HG03378 (cell line): ENCODE measurements around the gene PTCD2.

Experiments
- ATAC-seq: cut with Tn5 transposase; IDR thresholded peaks from one replicate; pipeline ENCODE4 v1.9.1; 2021; ENCODE audit warnings: mild to moderate bottlenecking, moderate library complexity; ENCODE audit not compliant: unreplicated experiment

PTCD2 gene

GRCh38 chr5:72319976-72320752, at the start of gene PTCD2, which contains the start of gene MRPS27:
TSS of gene PTCD2 (plus strand) at chr5:72320373. CDS start at chr5:72320383, 10 bp downstream.
TSS of gene MRPS27 (minus strand) at chr5:72320240. CDS start at chr5:72320221, 19 bp downstream.
- peak; percentile 92 for ATAC-seq

- no peak for ATAC-seq
Observed at GRCh38 chr5:72271702-72272101, 48.5 kb upstream of the PTCD2 start.

DNA sequence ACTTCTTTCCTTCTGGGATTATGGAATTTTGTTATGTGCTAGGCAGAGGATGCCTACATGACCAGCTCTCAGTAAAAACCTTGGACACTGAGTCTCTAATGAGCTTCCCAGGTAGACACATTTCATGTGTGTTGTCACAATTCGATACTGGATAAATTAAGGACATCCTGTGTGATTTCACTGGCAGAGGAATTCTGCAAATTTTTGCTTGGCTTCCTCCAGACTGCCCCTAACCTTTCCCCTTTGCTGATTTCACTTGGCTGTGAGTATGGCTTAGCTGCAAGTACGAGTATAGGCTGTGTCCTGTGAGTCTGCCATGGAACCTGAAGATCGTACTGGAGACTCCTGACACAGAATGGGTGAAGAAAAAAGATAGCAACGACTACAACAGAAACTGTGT, 47.8 kb upstream of the PTCD2 start:
- ATAC-seq, result no peak

GRCh38 chr5:72273547-72273946, 46.6 kb upstream of the PTCD2 start:
- no peak for ATAC-seq

DNA sequence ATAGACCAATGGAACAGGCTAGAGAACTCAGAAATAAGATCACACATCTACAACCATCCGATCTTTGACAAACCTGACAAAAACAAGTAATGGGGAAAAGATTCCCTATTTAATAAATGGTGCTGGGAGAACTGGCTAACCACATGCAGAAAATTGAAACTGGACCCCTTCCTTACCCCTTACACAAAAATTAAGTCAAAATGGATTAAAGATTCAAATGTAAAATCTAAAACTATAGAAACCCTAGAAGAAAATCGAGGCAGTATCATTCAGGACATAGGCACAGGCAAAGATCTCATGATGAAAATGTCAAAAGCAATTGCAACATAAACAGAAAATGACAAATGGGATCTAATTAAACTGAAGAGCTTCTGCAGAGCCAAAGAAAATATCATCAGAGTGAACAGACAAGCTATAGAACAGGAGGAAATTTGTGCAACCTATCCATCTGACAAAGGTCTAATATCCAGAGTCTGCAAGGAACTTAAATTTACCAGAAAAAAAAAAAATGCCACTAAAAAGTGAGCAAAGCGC, 43.9 kb upstream of the PTCD2 start:
- no peak for ATAC-seq

GRCh38 chr5:72280581-72281069, 39.5 kb upstream of the PTCD2 start:
- no peak for ATAC-seq

GRCh38 chr5:72281430-72281763, 38.8 kb upstream of the PTCD2 start:
- no peak for ATAC-seq

DNA sequence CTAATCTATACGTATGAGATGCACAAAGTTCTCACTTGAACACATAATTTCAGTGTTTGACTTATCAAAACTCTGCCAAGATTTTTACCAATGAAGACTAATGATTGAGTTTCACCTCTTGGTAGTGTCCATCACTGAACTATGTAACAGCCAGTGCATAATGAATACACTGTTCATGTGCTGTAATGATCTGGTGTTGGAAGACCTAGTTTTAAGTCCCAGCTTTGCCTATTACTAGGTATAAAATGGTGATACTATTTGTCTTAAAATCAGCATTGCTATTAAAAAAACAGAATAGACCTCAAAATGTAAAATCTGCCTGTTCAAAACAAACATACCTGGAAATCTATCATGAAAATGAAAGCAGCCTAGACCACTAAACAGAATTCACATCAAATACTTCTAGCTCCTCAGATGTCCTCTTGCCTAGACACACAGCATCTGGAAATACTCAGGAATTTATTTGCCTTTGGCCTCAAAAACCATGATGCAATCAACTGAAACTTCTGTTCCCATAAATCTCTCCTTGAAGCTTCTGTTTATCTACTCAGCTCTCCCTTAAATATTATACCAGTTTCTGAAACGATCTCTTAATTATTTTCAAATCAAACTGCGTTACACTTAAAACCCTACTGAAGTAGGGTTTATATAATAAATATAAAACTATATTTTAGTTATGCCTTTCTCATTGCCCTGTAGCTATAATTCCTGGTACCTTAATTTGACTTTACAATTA, 38.2 kb upstream of the PTCD2 start:
- ATAC-seq, result no peak

GRCh38 chr5:72282878-72283277, 37.3 kb upstream of the PTCD2 start:
- ATAC-seq, result no peak

DNA sequence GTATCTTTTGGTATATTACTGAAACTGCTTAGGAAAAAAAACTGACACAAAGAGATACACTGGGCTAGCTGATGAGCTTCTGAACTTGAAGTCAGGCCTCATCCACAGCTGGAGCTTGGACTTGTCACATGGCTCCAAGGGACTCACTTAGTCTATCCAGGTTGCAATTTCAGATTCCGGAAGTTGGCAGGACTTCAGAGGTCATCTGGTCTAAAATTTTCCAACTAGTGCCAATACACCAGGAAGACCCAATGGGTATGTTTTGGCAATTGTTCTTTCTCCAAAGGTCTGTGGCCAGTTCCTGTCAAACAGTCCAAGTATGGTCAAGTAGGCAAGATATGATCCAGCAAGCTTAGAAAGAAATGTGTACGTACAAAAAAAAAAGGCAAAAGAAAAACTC, 36.8 kb upstream of the PTCD2 start:
- no peak for ATAC-seq

DNA sequence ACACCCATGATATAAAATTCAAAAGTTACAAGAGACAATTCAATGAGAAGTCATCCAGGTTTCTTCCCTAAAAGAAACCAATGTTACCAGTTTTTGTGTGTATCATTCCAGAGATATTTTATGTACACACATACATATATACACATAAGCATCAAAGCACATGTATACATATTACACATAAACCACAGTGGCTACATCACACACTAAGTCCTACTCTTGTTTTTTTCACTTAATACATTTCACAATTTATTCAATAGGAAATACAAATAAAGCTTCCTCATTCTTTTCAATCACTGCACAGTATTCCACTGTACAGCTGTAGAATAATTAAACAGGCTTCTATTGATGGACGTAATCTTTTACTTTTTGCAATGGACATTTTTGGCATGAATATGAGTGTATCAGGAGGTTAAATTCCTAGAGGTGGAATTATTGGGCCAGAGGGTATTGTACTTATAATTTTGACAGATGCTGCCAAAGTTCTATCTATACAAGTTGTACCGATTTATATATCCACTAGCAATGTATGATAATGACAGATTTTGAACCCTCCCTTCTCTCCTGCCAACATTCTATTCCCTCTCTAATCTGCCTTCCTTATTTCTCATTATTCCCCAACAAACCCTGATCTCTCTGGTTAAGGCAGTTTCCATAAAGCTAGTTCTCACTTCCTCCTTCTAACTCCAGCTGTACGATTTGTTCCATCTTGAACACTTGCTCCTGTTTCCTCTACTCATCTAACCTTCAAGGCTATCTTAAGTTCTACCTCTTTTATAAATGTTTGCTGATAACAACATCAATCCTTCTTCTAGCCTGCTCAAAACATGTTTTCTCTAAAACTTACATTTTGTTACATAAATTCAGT, 35.4 kb upstream of the PTCD2 start:
- no peak for ATAC-seq

DNA sequence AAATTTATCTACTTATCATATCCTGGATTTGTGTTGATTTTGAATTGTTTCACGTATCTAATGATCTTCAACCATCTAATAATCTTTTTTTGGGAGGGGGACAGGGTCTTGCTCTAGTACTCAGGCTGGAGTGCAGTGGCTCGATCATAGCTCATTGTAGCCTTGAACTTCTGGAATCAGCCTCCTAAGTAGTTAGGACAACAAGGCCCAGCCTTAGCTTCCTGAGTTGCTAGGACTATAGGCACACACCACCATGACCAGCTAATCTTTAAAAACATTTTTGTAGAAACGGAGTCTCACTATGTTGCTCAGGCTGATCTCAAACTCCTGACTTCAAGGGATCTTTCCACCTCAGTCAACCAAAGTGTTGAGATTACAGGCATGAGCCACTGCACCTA, 34.8 kb upstream of the PTCD2 start:
- no peak for ATAC-seq

- no peak for ATAC-seq
Observed at GRCh38 chr5:72286798-72287197, 33.4 kb upstream of the PTCD2 start.

GRCh38 chr5:72288924-72289323, 31.2 kb upstream of the PTCD2 start:
- ATAC-seq, result no peak

- ATAC-seq, result no peak
Observed at GRCh38 chr5:72290356-72291133, 29.6 kb upstream of the PTCD2 start.

GRCh38 chr5:72291601-72292000, 28.6 kb upstream of the PTCD2 start:
- ATAC-seq, result no peak

GRCh38 chr5:72292411-72292810, 27.8 kb upstream of the PTCD2 start:
- no peak for ATAC-seq

DNA sequence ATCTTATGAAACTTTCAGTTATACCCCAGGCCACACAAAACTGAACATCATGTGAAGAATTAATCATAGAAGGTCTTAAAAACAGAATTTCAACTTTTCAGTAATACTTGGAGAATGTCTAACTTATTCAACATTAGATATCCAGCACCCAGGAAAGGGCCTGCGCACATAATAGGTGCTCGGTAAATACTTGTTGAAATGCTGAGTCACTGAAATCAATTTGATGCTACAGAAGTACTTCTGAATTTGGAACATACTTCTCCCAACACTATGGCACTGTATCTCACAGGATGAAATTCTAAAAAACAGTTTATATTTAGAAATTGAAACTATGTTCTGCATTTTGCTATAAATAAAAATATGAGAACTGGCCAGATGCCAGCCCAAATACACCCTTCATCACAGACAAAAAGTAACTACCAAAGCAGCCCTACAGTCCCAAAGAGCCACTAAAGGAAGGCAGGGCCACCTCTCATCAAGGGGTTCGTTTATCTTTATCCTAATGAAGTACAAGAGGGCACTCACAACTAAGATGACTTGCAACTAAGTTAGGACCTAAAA, 26.6 kb upstream of the PTCD2 start:
- ATAC-seq, result no peak

GRCh38 chr5:72294473-72294872, 25.7 kb upstream of the PTCD2 start:
- ATAC-seq, result no peak

- ATAC-seq, result no peak
Observed at GRCh38 chr5:72295539-72295938, 24.6 kb upstream of the PTCD2 start.
